Activated CD4-positive, alpha-beta T cell treated with anti-CD3 and anti-CD28 coated beads, Interleukin-2, amount 50 U/mL, for 1 hour (primary cell): ENCODE measurements around the gene GINS2.

ENCODE experiments used
- DNase-seq: peaks from one replicate; pipeline ENCODE4 v3.0.0-alpha.2; 2020

The GINS2 gene

GRCh38 chr16:85652431-85653221 is 36.1 kb downstream of the GINS2 start:
- DNase-seq: no peak

- DNase-seq: no peak
Measured at GRCh38 chr16:85651629-85652430, 36.9 kb downstream of the GINS2 start.

GRCh38 chr16:85650844-85651628 is 37.7 kb downstream of the GINS2 start:
- no peak for DNase-seq

- DNase-seq: no peak
Measured at GRCh38 chr16:85650135-85650843, 38.5 kb downstream of the GINS2 start.

GRCh38 chr16:85649411-85650134 is 39.2 kb downstream of the GINS2 start:
- no peak for DNase-seq

GRCh38 chr16:85648805-85649204 is 39.9 kb downstream of the GINS2 start:
- DNase-seq: no peak

- DNase-seq: no peak
Measured at GRCh38 chr16:85648070-85648714, 40.6 kb downstream of the GINS2 start.

GRCh38 chr16:85646976-85647375 is 41.8 kb downstream of the GINS2 start:
- no peak for DNase-seq

GRCh38 chr16:85646358-85646907 is 42.3 kb downstream of the GINS2 start:
- no peak for DNase-seq

GRCh38 chr16:85645021-85645589 is 43.6 kb downstream of the GINS2 start:
- DNase-seq: no peak

GRCh38 chr16:85644093-85644712 is 44.6 kb downstream of the GINS2 start:
- no peak for DNase-seq

- no peak for DNase-seq
Measured at GRCh38 chr16:85643631-85644030, 45.1 kb downstream of the GINS2 start.

GRCh38 chr16:85642762-85643358 is 45.9 kb downstream of the GINS2 start:
- no peak for DNase-seq

GRCh38 chr16:85641776-85642176 is 47.0 kb downstream of the GINS2 start:
- DNase-seq: no peak

GRCh38 chr16:85641305-85641704 is 47.4 kb downstream of the GINS2 start:
- no peak for DNase-seq

- no peak for DNase-seq
Measured at GRCh38 chr16:85640585-85640984, 48.2 kb downstream of the GINS2 start.

GRCh38 chr16:85640254-85640558 is 48.5 kb downstream of the GINS2 start:
- no peak for DNase-seq

GRCh38 chr16:85639529-85640253 is 49.1 kb downstream of the GINS2 start:
- no peak for DNase-seq

- no peak for DNase-seq
Measured at GRCh38 chr16:85638695-85639409, 49.9 kb downstream of the GINS2 start.
